HepG2 (cell line): ENCODE data around the gene CNPY4.
"Not testable (repeated sequence)": the region's sequence is repeated elsewhere in the genome, so short reads cannot be mapped to it uniquely, and the experiment has no call there.

Source experiments
- BCL6 ChIP-seq: IDR thresholded peaks from 2 replicates; pipeline ENCODE4 v1.6.1; 2016; ENCODE audit warnings: missing genetic modification reagents, missing compliant biosample characterization
- CTCF ChIP-seq: sonication (generic); formaldehyde crosslinking; IDR thresholded peaks from 2 replicates; pipeline ENCODE4 v1.5.0; 2020; ENCODE audit warnings: mild to moderate bottlenecking, missing genetic modification reagents, moderate library complexity
- ERF ChIP-seq: IDR thresholded peaks from 2 replicates; pipeline ENCODE4 v1.6.1; 2018; ENCODE audit warnings: missing biosample characterization, missing genetic modification reagents
- KDM5A ChIP-seq: fragments of 200-600 bp; sonication (generic); IDR thresholded peaks from 2 replicates; pipeline ENCODE4 v1.7.0; 2018; ENCODE audit warnings: antibody characterized with exemption, mild to moderate bottlenecking, low read length, borderline replicate concordance
- KLF6 ChIP-seq: IDR thresholded peaks from 2 replicates; pipeline ENCODE4 v1.8.0; 2016; ENCODE audit warnings: missing biosample characterization, missing genetic modification reagents
- YY1 ChIP-seq: IDR thresholded peaks from 2 replicates; pipeline ENCODE4 v1.6.1; 2011; ENCODE audit warnings: low read length, low read depth, moderate library complexity, mild to moderate bottlenecking; ENCODE audit not compliant: insufficient read depth, insufficient replicate concordance
- ZFP36 ChIP-seq: fragments of 150-350 bp; IDR thresholded peaks from 2 replicates; pipeline ENCODE4 v1.6.1; 2018; ENCODE audit warnings: borderline replicate concordance, low read length, low read depth; ENCODE audit not compliant: partially characterized antibody
- ZNF512 ChIP-seq: sonication (generic); formaldehyde crosslinking; IDR thresholded peaks from 2 replicates; pipeline ENCODE4 v1.4.0; 2020; ENCODE audit warnings: mild to moderate bottlenecking, missing genetic modification reagents

DNA sequence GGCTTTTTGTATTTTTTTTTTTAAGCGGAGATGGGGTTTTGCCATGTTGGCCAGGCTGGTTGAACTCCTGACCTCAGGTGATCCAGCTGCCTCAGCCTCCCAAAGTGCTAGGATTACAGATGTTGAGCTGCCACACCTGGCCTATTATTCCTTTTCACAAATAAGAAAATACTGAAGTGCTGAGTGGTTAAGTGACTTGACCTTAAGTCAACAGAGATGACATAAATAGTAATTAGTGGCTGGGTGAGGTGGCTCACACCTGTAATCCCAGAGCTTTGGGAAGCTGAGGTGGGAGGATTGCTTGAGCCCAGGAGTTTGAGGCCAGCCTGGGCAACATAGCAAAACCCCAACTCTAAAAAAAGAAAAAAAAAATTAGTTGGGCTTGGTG lies 10.8 kb downstream of the CNPY4 start:
- not testable (repeated sequence) for TF ChIP-seq ZFP36; KDM5A; ERF (CRISPR knock-in tag); CTCF (CRISPR knock-in tag); ZNF512 (CRISPR knock-in tag); BCL6 (CRISPR knock-in tag); KLF6 (CRISPR knock-in tag); YY1
